HG03571 (cell line): ENCODE measurements around the gene KLHL9.

Experiments
- ATAC-seq: cut with Tn5 transposase; IDR thresholded peaks from one replicate; pipeline ENCODE4 v1.9.1; 2021; ENCODE audit not compliant: unreplicated experiment

The KLHL9 gene

GRCh38 chr9:21320465-21320864 lies 14.7 kb downstream of the KLHL9 start:
- ATAC-seq, result no peak

DNA sequence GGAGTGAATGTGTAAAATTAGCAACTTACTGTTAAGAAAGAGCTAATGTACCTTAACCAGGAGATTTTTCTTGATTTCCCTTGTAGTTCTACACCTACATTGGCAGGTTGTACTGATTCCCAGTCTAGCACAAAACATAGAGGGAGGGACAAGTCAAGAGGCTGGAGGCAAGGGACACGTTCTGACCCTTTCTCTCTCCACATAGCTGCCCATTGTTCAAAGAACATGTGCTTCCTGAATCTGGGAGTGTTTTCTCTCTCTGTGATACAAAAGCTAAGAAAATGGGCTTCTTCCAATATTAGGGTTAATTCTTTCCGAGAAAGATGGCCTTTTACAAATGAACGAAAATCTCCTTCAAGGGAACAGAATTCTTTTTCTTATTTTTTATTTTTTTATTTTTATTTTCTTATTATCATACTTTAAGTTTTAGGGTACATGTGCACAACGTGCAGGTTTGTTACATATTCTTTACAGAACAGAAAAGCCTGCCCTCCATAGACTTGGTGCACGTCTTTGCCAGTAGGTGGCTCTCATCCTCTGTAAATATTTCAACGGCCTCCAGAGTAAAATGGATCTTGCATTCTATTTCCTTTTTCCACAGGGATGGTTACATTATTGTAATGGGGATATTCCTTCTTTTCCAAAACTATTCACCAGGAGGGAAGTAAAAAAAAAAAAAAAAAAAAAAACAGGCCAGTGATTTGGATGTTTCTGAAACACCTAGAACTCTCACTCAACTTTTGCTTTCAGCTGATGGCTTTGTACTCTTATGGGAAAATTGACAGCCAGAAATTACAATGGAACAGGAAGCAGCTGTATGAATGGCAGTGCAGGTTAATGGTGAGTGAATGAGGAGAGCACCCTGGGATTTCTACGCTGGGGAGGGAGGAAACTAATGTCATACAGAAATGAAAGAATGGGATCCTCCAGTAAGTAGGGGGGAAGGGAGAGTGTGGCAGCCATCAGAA lies 17.0 kb downstream of the KLHL9 start:
- ATAC-seq, result no peak

DNA sequence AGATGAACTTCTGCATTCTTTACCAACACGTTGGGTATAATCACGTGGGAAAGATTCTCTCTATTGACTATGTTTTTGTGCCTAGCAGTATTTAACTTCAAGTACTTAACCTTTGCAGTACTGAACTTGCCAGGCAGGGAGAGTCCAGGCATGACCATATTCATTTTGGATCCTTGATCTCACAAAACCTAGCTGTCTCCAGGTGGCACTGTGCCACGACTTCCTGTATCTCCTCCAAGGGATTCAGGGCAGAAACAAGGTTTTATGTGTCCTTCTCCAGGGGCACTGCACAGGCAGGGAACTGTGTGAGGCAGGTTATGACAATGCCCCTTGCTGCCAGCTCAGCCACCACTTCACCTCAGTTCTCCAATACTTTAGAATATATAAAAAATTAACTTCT lies 18.3 kb downstream of the KLHL9 start:
- ATAC-seq, result no peak

DNA sequence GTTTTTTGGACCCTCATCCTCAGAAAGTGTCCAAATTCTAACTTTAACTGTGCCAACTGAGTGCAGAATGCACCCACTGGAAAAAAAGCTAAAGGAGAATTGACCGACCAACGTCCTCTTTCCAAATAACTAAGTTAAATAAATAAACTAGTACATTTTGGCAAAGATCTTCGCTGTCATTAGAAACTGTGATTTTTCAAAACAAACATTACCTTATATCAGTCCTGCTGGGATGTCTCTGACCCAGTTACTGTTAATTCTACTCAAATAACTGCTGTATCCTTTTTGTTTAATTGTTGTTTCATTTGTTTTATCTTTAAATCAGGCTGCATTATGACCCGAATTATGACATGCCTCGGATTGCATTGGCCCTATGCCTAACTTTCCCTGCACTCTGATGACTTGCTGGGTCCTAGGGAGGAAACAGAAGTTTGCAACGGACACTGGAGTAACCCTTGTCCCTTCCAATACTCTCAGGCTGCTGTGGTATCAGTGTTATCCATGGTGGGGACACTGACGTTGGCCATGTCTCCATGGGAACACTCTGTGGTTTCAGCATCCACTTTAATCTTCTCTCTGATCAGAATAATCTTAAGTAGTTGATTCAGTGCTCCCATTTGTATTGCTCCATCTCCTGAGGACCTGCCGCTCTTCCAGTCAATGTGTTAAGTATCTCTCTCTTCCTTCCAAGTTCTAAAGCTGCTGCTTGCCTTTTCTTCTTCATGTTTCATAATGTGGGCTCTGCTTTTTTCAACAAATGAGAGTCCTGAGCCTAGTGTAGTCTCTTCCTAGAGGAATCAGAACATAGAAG lies 19.0 kb downstream of the KLHL9 start:
- ATAC-seq, result no peak

DNA sequence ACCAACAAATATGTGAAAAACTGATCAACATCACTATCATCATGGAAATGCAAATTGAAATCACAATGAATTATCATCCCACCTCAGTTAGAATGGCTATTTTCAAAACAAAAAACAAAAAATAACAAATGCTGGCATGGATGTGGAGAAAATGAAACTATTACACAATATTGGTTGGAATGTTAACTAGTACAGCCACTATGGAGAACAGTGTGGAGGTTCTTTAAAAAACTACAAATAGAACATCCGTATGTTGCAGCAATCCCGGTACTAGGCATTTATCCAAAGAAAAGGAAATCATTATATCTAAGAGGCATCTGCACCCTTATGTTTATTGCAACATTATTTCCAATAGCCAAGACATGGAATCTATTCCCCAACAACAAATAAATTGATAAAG lies 21.1 kb downstream of the KLHL9 start:
- ATAC-seq, result no peak

- ATAC-seq, result no peak
Measured at GRCh38 chr9:21311889-21312288, 23.3 kb downstream of the KLHL9 start.

GRCh38 chr9:21305213-21305612 lies 30.0 kb downstream of the KLHL9 start, which contains the start of gene IFNA5:
IFNA5 (minus strand) TSS chr9:21305313; CDS start chr9:21305256, 57 bp downstream.
- ATAC-seq, result no peak

DNA sequence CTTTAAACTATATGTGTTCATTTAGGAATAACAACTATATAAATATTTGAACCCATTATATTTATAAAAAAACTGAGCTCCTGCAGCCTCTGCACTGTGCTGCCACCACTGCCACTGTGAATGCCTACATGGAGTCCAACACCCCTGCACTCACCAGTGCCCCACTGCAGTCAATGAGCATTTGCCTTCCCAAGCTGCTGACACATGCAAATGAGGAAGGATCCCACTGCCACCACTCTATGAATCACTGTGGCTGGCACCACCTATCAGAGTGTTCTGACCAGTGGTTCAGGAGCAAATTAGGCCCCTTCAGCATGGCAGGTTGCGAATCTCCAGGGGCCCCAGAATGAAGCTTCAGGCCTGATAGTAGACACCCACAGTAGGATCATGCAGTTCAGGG lies 39.2 kb downstream of the KLHL9 start:
- no peak for ATAC-seq

DNA sequence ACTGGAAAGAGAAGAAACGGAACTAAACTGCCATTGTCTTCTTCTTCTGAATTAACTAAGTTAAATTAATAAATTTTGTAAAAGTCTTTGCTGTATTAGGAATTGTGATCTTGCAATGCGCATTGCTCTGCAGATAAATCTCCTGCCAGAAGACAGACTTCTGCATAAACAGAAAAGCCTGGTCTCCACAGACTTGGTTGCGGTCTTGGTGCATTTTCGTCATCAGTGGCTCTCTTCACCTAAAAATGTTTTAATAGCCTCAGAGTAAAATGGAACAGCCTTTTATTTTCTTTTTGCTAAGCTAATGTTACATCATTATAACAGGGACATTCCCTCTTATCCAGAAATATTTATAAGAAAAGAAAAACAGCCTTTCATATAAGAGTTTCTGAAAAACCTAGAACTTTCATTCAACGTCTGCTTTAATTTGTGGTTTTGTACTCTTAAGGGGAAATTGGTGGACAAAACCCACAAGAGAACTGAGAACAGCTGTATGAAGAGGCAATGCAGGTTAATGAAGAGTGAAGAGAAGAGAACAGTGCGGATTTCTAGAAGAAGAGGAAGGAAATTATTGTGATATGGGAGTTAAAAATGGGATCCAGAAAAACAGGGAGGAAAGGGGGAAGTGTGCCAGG lies 40.2 kb downstream of the KLHL9 start:
- ATAC-seq, result peak; percentile 73

- no peak for ATAC-seq
Measured at GRCh38 chr9:21294364-21294774, 40.8 kb downstream of the KLHL9 start.

DNA sequence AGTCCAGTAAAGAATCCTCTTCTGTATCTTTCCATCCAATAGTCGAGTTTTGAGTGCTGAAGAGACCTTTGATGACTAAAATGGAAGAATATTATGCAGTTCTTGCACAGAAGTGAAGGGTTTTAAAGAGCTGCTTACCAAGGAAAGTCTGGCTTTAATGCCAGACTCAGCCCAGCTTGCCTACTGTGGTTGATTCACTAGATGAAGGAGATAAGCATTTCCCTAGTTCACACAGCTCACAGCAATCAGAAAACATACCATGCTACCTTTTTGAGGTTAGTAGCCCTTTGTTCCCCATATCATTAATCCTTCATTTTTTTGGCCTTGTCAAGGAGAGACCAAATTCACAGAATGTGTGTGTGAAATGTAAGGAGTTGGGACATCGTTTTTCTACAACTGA lies 45.4 kb downstream of the KLHL9 start:
- no peak for ATAC-seq

DNA sequence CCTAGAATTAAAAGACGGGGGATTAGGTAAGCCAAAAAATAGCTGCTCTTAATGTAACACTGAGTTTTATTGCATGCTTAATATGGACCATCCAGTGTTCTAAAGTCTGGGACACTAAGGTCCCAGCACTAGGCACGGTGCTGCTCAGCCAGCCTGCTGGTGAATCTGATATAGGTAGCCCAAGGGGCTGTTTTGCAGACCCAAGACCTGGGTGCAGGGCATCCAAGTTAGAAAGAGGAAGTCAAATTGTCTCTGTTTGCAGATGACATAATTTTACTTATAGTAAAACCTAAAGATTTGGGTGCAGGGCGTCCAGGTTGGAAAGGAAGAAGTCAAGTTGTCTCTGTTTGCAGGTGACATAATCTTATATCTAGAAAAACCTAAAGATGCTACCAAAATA lies 47.9 kb downstream of the KLHL9 start:
- no peak for ATAC-seq

DNA sequence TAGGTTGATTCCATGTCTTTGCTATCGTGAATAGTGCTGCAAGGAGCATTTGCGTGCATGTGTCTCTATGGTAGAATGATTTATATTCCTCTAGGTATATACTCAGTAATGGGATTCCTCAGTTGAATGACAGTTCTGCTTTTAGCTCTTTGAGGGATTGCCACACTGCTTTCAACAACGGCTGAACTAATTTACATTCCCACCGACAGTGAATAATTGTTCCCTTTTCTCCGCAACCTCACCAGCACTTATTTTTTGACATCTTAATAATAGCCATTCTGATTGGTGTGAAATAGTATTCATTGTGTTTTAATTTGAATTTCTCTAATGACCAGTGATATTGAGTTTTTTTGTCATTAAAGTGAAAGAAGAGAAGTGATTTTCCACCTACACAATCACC lies 48.5 kb downstream of the KLHL9 start:
- ATAC-seq, result no peak

GRCh38 chr9:21286099-21286498 lies 49.1 kb downstream of the KLHL9 start:
- no peak for ATAC-seq

DNA sequence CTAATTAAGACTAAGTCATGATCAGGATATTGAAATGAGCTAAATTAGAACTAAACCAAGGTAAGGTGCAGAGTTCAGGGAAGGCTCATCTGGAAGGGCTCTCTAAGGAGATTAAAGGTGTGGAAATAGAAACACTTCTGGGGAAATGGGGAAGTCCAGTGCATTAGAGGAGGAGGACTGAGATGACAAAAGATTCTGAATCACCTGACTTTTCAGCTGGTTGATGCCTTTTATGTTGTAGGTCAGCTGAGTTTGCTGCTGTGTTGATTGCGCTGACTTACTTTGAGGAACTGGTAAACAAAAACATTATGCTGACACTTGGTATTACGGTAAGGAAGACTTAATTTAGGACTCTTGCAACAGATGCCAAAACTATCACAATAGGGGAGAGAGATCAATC lies 53.9 kb downstream of the KLHL9 start:
- ATAC-seq, result no peak
